B cell (primary cell): ENCODE data around the gene PAK4. TPM values are rescaled to one million over a fixed set of nuclear protein-coding genes. Genes with fewer than 3 reads are reported as not detected.

Source experiments
- ATAC-seq: fragments of 200-7000 bp; cut with Tn5 transposase; one replicate; pipeline ENCODE4 v1.10.0; 2021; ENCODE audit warnings: low read depth, mild to moderate bottlenecking, moderate number of reproducible peaks, moderate library complexity
- CTCF ChIA-PET: fragments of 350-600 bp; sonication (Branson Sonifier 250); formaldehyde crosslinking; loops from one replicate; lab custom pipeline; 2021; ENCODE audit warnings: antibody characterized with exemption, inconsistent platforms; lab: Charles Lee
- POLR2A ChIA-PET: fragments of 350-600 bp; sonication (Branson Sonifier 250); formaldehyde crosslinking; loops from one replicate; lab custom pipeline; 2021; ENCODE audit warnings: antibody characterized with exemption; lab: Charles Lee
- DNase-seq: peaks from one replicate; pipeline ENCODE4 v3.0.0; 2013
- H2AFZ ChIP-seq: 2 replicates; pipeline ENCODE4 v1.6.1; 2012; ENCODE audit warnings: mild to moderate bottlenecking, low read depth, low read length; ENCODE audit not compliant: insufficient read depth, poor library complexity, severe bottlenecking
- H3K27ac ChIP-seq, 2 donors: 1 replicate in 1 of 2; 2 replicates in 1 of 2; pipeline ENCODE4 v1.5.1; 2012 to 2013; ENCODE audit warnings: low read length in 2 of 2, mild to moderate bottlenecking in 2 of 2, moderate library complexity in 1 of 2
- H3K27me3 ChIP-seq, 4 experiments: fragments of 200-600 bp in 1 of 4; sonication (generic) in 1 of 4; replicated peaks in 1 of 4; 1 replicate in 2 of 4; 2 replicates in 2 of 4; pipeline versions ENCODE4 v1.6.1 to v1.7.0; 2013 to 2016; ENCODE audit warnings: low read length in 3 of 4, mild to moderate bottlenecking in 2 of 4, mixed read lengths in 1 of 4, moderate library complexity in 1 of 4; ENCODE audit not compliant: insufficient read depth in 4 of 4, control insufficient read depth in 3 of 4; ENCODE audit errors: control extremely low read depth in 1 of 4
- H3K36me3 ChIP-seq, 2 experiments: replicated peaks in 1 of 2; 1 replicate in 1 of 2; 2 replicates in 1 of 2; pipeline versions ENCODE4 v1.6.1 to v1.7.1; 2013; ENCODE audit warnings: low read length in 1 of 2; ENCODE audit not compliant: insufficient read depth in 2 of 2, control insufficient read depth in 1 of 2; ENCODE audit errors: control extremely low read depth in 1 of 2, extremely low read depth in 1 of 2
- H3K4me1 ChIP-seq, 2 donors: fragments of 200-600 bp in 1 of 2; sonication (generic) in 1 of 2; 1 replicate in 1 of 2; 2 replicates in 1 of 2; pipeline versions ENCODE4 v1.5.1 to v1.6.1; 2013 to 2017; ENCODE audit warnings: low read length in 2 of 2; ENCODE audit not compliant: control insufficient read depth in 2 of 2, insufficient read depth in 2 of 2
- H3K4me2 ChIP-seq: replicated peaks from 2 replicates; pipeline ENCODE3; 2012; ENCODE audit warnings: mild to moderate bottlenecking, low read depth, low read length; ENCODE audit not compliant: poor library complexity, severe bottlenecking
- H3K4me3 ChIP-seq, 5 experiments: fragments of 200-600 bp in 1 of 5; sonication (generic) in 1 of 5; 1 replicate in 3 of 5; 2 replicates in 2 of 5; pipeline versions ENCODE4 v1.5.1 to v1.7.0; 2011 to 2016; ENCODE audit warnings: low read length in 4 of 5, mild to moderate bottlenecking in 4 of 5, low read depth in 2 of 5, control low read depth in 1 of 5, moderate library complexity in 1 of 5; ENCODE audit not compliant: insufficient read depth in 1 of 5; ENCODE audit errors: control extremely low read depth in 1 of 5, extremely low read depth in 1 of 5
- H3K79me2 ChIP-seq: fragments of 200-600 bp; sonication (generic); one replicate; pipeline ENCODE4 v1.6.0; 2016; ENCODE audit warnings: low read length; ENCODE audit not compliant: control insufficient read depth, insufficient read depth
- H3K9ac ChIP-seq: fragments of 200-600 bp; sonication (generic); 2 replicates; pipeline ENCODE4 v1.6.1; 2017; ENCODE audit warnings: mild to moderate bottlenecking, low read length, moderate library complexity
- H3K9me3 ChIP-seq, 3 donors: one replicate each; pipeline versions ENCODE4 v1.6.1 to v1.7.1; 2013; ENCODE audit warnings: low read length in 2 of 3; ENCODE audit not compliant: control insufficient read depth in 2 of 3, insufficient read depth in 1 of 3; ENCODE audit errors: control extremely low read depth in 1 of 3
- H4K20me1 ChIP-seq: 2 replicates; pipeline ENCODE4 v1.6.0; 2012; ENCODE audit warnings: mild to moderate bottlenecking, low read length; ENCODE audit not compliant: insufficient read depth, control insufficient read depth, poor library complexity, severe bottlenecking
- H3K27ac Mint-ChIP-seq: one replicate; pipeline ENCODE4 v1.8.0; 2021; ENCODE audit warnings: mixed read lengths
- H3K27me3 Mint-ChIP-seq: one replicate; pipeline ENCODE4 v1.8.0; 2021; ENCODE audit warnings: mixed read lengths
- H3K4me1 Mint-ChIP-seq: one replicate; pipeline ENCODE4 v1.8.0; 2021; ENCODE audit warnings: mixed read lengths
- H3K4me3 Mint-ChIP-seq: one replicate; pipeline ENCODE4 v1.8.0; 2021; ENCODE audit warnings: mixed read lengths
- H3K9me3 Mint-ChIP-seq: one replicate; pipeline ENCODE4 v1.8.0; 2022; ENCODE audit warnings: mixed read lengths; ENCODE audit not compliant: insufficient read depth
- CTCF ChIP-seq: fragments of 200-600 bp; IDR thresholded peaks from one replicate; pipeline ENCODE4 v1.8.0; 2022; ENCODE audit warnings: antibody characterized with exemption, mild to moderate bottlenecking
- EZH2 ChIP-seq: IDR thresholded peaks from 2 replicates; pipeline ENCODE4 v1.6.1; 2012; ENCODE audit warnings: borderline replicate concordance, low read depth, mild to moderate bottlenecking, moderate library complexity, low read length; ENCODE audit not compliant: insufficient read depth, poor library complexity, severe bottlenecking
- WGBS: methylation state at CpG from one replicate; pipeline ENCODE4 v1.1.5; 2013; ENCODE audit warnings: missing lambda C conversion rate; ENCODE audit not compliant: insufficient coverage; 5-methylcytosine and 5-hydroxymethylcytosine counted together
- intact Hi-C: fragments of 100-400 bp; cut with micrococcal nuclease; formaldehyde crosslinking; loops from one replicate; pipeline ENCODE4 v1.10.0; 2022
- polyA plus RNA-seq: library from polyadenylated mRNA; depleted of rRNA; stranded (reverse); fragments of >200 nt; gene quantifications from 2 replicates; pipeline ENCODE4 v1.2.3, GENCODE V29; 2012
- total RNA-seq, 2 donors: library from RNA; stranded (reverse); fragments of 120-200 nt in 1 of 2; gene quantifications; 1 replicate in 1 of 2; 2 replicates in 1 of 2; pipeline versions ENCODE4 v1.2.3 to v1.2.4, GENCODE V29; 2013 to 2022

The PAK4 gene
- total and polyA plus RNA-seq, 2 donors (not counting 1 experiment from before 2014, with no cell fraction given): 12.0 to 23.3 TPM

- intact Hi-C loops: no loop called here
- H3K79me2 ChIP-seq: no peaks in the 10 kb centered on the region
- no peaks in the 10 kb centered on the region for H3K4me1 ChIP-seq
- ATAC-seq (no peak), DNase-seq (no peak)
- ChIA-PET POLR2A (no interaction called here), CTCF (interaction anchor here (0.8 to 6.4 kb wide), 7 partner anchors 10 to 422 kb away, joined by 3 to 39 read pairs (median 8); partner anchors contain the start of gene EID2B)
- TF ChIP-seq CTCF: no peak
- Mint-ChIP-seq H3K4me1 (no peaks in the 10 kb centered on the region), H3K4me3 (no peak overlapping the region), H3K9me3 (no peaks in the 10 kb centered on the region), H3K27me3 (peaks cover 20% of the 10 kb centered on the region), H3K27ac (no peak overlapping the region)
- H3K9ac ChIP-seq: no peak overlapping the region
- no peak overlapping the region for H2AFZ ChIP-seq
- H3K36me3 ChIP-seq: no peaks in the 10 kb centered on the region
- peaks cover 0 to 8% (median 3%) of the 10 kb centered on the region in 4 experiments for H3K27me3 ChIP-seq
- no peak overlapping the region for H3K4me2 ChIP-seq
- no peaks in the 10 kb centered on the region for H4K20me1 ChIP-seq
- no peak overlapping the region for H3K27ac ChIP-seq
- no peaks in the 10 kb centered on the region for H3K9me3 ChIP-seq
- H3K4me3 ChIP-seq: no peak overlapping the region
- 70% methylated on average over 17 of the region's 18 CpGs for WGBS
Observed at GRCh38 chr19:39111593-39112199, 13.9 kb upstream of the PAK4 start.

- Histone ChIP-seq H3K4me1 (no peaks in the 10 kb centered on the region), H2AFZ (no peak overlapping the region), H3K36me3 (no peaks in the 10 kb centered on the region), H3K4me3 (no peak overlapping the region), H3K4me2 (no peak overlapping the region), H4K20me1 (no peaks in the 10 kb centered on the region), H3K79me2 (no peaks in the 10 kb centered on the region), H3K9me3 (no peaks in the 10 kb centered on the region), H3K9ac (no peak overlapping the region), H3K27ac (no peak overlapping the region), H3K27me3 (peaks cover 0 to 8% (median 3%) of the 10 kb centered on the region in 4 experiments)
- no peaks in the 10 kb centered on the region for H3K9me3 Mint-ChIP-seq
- intact Hi-C loops: no loop called here
- no peaks in the 10 kb centered on the region for H3K4me1 Mint-ChIP-seq
- peaks cover 20% of the 10 kb centered on the region for H3K27me3 Mint-ChIP-seq
- ATAC-seq: no peak
- no peak overlapping the region for H3K27ac Mint-ChIP-seq
- CTCF ChIA-PET: interaction anchor here (1.1 to 6.4 kb wide), 6 partner anchors 10 to 421 kb away, joined by 3 to 39 read pairs (median 13); partner anchors contain the start of gene EID2B
- POLR2A ChIA-PET: no interaction called here
- DNase-seq: no peak
- TF ChIP-seq CTCF (no peak), EZH2 (no peak)
- no peak overlapping the region for H3K4me3 Mint-ChIP-seq
- 87% methylated on average over 13 of the region's 15 CpGs for WGBS
Observed at GRCh38 chr19:39112338-39112890, 13.2 kb upstream of the PAK4 start.
